OCI-M2 (cell line): Measurements from ENCODE around the gene MACROD2.

Source experiments
- DNase-seq: peaks from one replicate; lab custom pipeline; 2025; ENCODE audit not compliant: unreplicated experiment; lab: John Stamatoyannopoulos, UW

The MACROD2 gene

GRCh38 chr20:15289337-15289736, 1294.0 kb downstream of the MACROD2 start:
- no peak for DNase-seq

- no peak for DNase-seq
Measured at GRCh38 chr20:15292405-15292804, 1297.1 kb downstream of the MACROD2 start.

DNA sequence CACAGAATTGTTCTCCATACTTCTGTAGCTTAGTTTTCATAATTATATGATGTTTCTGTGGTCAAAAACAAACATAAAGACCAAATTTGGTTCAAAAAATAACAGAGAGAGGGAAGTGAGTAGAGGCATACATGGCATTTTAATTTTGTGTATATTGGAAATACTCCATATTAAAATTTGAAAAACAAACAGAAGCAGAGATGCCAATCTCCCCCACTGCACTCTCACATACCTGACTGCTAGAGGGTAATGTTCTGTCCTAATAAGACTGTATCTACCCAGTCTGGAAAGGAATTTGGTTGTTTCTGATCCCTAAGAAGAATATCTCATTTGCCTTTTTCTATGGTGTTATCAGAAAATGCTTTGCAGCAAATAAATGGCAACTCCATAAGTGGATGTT, 1301.1 kb downstream of the MACROD2 start:
- DNase-seq: no peak

- DNase-seq: no peak
Measured at GRCh38 chr20:15297059-15297875, 1302.0 kb downstream of the MACROD2 start.

GRCh38 chr20:15302075-15302474, 1306.8 kb downstream of the MACROD2 start:
- no peak for DNase-seq

GRCh38 chr20:15310361-15310760, 1315.0 kb downstream of the MACROD2 start:
- no peak for DNase-seq

DNA sequence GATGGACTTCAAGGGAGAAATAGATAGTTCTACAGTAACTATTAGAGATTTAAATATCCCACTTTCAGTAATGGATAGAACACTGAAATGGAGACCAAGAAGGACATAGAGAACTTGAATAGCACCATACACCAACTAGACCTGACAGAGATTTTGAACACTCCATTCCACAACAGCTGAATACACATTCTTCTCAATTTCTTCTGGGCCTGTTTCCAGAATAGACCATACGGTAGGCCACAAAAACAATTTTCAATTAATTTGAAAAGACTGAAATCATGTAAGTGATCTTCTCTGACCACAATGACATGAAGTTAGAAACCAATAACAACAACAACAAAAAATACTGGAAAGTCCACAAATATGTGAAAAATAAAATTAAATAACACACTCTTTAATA, 1321.2 kb downstream of the MACROD2 start:
- no peak for DNase-seq

GRCh38 chr20:15317546-15318232, 1322.4 kb downstream of the MACROD2 start:
- no peak for DNase-seq

DNA sequence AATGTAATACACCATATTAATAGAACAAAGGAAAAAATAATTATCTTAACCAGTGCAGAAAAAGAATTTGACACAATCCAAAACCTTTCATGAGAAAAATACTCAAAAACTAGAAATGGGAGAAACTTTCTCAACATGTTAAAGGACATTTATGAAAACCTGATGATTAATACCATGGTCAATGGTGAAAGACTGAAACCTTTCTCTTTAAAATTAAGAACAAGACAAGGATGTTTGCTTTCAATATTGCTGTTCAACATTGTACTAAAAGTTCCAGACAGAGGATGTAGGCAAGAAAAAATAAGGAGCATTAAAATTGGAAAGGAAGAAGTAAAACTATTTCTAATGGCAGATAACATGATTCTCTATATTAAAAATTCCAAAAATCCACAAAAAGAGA, 1323.4 kb downstream of the MACROD2 start:
- DNase-seq: no peak

GRCh38 chr20:15319439-15319838, 1324.1 kb downstream of the MACROD2 start:
- DNase-seq: no peak

DNA sequence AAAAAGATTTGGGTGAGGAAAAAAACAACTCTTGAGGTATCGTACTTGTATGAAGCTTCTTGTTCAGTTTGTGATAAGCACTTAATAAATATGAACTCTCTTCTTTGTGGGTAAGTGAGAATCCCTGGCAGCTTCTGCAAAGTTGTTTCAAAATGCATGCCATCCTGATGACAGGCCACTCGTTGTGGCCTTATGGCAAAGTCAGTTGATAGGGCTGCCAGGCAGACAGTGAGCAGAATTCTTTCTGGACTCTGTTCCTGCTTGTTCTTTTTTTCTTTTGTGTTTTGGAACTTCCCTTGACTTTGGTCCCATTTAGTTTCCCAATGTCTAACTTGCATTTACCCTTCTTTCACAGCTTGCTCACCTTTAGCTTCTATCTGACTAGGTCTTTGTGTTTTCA, 1325.6 kb downstream of the MACROD2 start:
- DNase-seq: no peak

DNA sequence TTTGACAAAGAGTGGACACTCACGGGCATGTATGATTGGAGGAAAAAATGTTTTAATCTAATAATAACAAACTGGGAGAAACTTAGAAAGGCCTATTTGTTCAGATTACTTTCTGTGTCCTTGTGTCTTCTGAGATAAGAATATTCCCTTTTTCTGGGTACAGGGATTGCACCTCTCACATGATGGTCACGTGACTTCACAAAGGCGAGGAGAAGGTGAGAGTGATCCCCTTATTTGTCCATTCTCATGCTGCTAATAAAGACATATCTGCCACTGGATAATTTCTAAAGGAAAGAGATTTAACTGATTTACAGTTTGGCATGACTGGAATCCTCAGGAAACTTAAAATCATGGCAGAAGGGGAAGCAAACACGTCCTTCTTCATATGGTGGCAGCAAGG, 1331.8 kb downstream of the MACROD2 start:
- no peak for DNase-seq

DNA sequence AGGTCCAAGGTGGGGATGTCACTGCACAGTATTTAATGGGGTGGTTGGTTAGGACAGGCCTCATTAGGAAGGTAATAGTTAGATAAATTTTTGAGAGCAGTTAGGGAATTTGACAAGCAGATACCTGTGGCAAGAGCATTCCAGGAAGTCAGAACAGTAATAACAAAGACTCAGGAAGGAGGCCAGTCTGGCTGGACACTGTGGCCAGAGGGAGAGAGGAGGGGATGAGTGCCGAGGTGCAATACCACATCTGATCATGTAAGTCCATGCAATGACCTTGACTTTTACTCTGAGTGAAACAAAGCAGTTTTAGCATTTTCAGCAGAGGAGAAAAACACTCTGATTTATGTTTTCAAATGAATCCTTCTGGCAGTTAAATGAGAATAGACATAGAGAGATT, 1332.8 kb downstream of the MACROD2 start:
- no peak for DNase-seq

GRCh38 chr20:15332711-15333160, 1337.4 kb downstream of the MACROD2 start:
- DNase-seq: no peak

- DNase-seq: no peak
Measured at GRCh38 chr20:15333170-15333569, 1337.9 kb downstream of the MACROD2 start.

- DNase-seq: no peak
Measured at GRCh38 chr20:15336011-15336410, 1340.7 kb downstream of the MACROD2 start.

- no peak for DNase-seq
Measured at GRCh38 chr20:15336536-15336935, 1341.2 kb downstream of the MACROD2 start.

GRCh38 chr20:15339264-15339663, 1343.9 kb downstream of the MACROD2 start:
- no peak for DNase-seq

DNA sequence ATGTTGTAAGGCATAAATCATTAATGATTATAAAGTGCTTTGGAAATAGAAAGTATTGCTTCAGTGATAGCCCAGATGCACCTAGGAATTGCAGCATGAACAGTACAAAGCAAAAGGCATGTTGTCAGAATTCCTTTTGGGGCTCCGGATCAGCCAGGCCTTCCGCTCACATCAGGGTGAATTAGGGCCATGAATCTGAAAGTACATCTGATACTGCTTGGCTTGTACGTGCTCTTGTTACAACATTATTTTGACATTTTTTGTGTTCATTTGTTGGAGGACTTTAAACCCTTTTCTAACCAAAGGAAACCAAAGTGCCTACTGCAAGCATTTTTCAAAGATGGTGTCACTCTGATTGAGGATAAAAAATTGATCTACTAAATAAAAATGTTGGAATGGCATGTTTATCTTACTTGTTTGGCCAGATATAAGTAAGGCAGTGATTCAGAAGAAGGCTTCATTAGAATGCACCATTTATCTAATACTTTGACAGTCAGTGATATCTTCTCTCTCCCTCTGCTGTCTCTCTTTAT, 1347.7 kb downstream of the MACROD2 start:
- no peak for DNase-seq

GRCh38 chr20:15345287-15345686, 1350.0 kb downstream of the MACROD2 start:
- no peak for DNase-seq

- no peak for DNase-seq
Measured at GRCh38 chr20:15346657-15347280, 1351.5 kb downstream of the MACROD2 start.

DNA sequence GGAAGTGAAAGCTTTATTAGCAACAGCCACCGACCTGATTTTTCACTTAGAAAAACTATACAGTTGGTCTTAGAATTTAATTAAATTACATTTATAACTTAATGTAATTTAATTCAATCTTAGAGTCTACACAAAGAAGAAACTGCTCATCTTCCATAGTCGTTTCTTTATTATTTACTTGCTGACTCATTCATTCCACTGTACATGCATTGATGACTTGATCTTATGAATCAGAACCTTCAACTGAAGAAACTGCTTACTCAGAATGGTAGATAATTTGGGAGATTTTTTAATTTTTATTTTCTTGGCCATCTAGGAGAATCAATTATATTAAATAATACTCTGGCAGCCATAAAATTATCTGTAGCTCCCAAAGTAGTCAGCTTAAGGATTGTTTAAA, 1363.7 kb downstream of the MACROD2 start:
- DNase-seq: no peak
